Fibroblast of skin of abdomen (primary cell): ENCODE measurements around the gene OR2A2.

Experiments
- DNase-seq: peaks from one replicate; pipeline ENCODE4 v3.0.0-alpha.2; 2013

Gene OR2A2

DNA sequence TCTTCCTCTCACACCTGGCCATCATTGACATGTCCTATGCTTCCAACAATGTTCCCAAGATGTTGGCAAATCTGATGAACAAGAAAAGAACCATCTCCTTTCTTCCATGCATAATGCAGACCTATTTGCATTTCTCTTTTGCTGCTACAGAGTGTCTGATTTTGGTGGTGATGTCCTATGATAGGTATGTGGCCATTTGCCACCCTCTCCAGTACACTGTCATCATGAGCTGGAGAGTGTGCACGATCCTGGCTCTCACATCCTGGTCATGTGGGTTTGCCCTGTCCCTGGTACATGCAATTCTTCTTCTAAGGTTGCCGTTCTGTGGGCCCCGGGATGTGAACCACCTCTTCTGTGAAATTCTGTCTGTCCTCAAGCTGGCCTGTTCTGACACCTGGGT is 32.8 kb downstream of the OR2A2 start:
- DNase-seq, result no peak

DNA sequence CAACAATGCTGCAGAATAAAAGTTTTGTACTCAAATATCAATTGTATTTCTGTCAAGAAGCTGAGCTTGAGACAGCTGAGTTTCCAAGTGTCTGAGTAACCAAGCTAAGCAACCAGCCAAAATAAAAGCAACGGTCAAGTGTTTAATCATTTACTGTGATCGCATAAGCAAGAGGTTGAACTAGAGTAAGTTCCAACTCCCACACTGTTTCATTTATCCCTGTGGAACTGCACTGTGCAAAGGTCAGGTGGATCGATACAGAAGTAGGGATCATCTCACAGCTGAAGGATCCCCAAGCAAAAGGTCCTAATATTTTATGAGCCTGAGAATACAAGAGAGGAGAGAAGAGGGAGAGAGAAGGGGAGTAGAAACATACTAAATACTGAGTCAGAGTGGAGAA is 35.0 kb downstream of the OR2A2 start:
- DNase-seq, result no peak

DNA sequence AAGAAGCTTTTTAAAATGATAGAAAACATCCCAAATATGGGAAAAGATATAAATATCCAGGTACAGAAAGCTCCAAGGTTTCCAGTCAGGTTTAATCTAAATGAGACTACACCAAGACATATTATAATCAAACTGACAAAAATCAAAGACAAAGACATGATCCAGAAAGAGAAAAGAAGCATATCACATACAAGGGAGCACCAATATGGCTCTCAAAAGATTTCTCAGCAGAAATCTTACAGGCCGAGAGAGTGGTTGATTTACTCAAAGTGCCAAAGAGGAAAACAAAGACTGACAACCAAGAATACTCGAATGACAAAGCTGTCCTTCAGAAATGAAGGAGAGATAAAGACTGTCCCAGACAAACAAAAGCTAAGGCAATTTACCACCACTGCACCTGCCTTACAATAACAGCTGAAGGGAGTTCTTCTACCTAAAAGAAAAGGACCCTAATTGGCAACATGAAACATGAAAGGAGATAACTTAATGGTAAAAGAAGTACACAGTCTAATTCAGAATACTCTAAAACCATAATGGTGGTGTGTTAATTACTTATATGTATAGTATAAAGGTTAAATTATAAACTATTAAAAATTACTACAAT is 38.9 kb downstream of the OR2A2 start:
- DNase-seq, result no peak

DNA sequence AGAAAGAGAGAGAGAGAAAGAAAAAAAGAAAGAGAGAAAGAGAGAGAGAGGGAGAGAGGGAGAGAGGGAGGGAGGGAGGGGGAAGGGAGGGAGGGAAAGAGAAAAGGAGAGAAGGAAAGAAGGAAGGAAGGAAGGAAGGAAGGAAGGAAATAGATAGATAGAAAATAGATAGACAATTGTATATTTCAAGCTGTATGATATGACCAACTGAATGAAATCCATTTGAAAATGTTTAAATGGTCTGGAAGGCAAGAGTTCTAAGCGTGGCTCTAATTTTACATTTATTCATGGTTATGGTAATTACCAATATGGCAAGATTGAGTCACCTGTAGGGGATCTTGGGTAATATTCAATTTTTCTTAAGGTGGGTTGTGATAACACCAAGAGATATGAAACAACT is 49.5 kb downstream of the OR2A2 start:
- DNase-seq, result no peak
